NB4 (cell line): Measurements from ENCODE around the gene NEFH.

Source experiments
- MYC ChIP-seq: IDR thresholded peaks from 2 replicates; pipeline ENCODE4 v1.6.1; 2011; ENCODE audit warnings: low read depth, low read length
- POLR2A ChIP-seq: IDR thresholded peaks from 2 replicates; pipeline ENCODE4 v1.6.1; 2011; ENCODE audit warnings: mild to moderate bottlenecking; ENCODE audit not compliant: insufficient read length; ENCODE audit errors: extremely low read depth
- TF ChIP-seq, protein P1 (sequence below): IDR thresholded peaks from one replicate; pipeline ENCODE4 v1.5.1; 2012; ENCODE audit warnings: low read depth, low read length

DNA sequence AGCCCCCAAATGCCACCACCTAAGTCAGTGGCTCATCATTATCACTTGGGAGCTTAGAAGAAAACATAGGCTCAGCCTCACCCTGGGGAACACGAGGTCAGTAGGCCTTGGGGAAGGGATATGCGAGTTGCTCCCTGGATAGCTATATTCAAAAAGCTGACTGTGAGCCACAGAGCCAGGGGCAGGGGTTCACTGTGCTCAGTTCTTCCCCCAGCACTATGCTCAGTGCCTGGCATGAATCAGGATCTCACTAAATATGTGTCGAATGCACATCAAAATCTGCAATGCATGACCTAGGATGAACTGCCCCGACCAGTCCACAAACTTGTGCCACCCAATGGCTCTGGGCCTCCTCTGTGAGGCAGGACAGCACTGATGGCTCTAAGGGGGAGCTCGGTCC lies 38.4 kb downstream of the NEFH start:
- no peak for TF ChIP-seq MYC
- no peak for TF ChIP-seq POLR2A
- TF ChIP-seq, protein P1, sequence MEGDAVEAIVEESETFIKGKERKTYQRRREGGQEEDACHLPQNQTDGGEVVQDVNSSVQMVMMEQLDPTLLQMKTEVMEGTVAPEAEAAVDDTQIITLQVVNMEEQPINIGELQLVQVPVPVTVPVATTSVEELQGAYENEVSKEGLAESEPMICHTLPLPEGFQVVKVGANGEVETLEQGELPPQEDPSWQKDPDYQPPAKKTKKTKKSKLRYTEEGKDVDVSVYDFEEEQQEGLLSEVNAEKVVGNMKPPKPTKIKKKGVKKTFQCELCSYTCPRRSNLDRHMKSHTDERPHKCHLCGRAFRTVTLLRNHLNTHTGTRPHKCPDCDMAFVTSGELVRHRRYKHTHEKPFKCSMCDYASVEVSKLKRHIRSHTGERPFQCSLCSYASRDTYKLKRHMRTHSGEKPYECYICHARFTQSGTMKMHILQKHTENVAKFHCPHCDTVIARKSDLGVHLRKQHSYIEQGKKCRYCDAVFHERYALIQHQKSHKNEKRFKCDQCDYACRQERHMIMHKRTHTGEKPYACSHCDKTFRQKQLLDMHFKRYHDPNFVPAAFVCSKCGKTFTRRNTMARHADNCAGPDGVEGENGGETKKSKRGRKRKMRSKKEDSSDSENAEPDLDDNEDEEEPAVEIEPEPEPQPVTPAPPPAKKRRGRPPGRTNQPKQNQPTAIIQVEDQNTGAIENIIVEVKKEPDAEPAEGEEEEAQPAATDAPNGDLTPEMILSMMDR: no peak
